Heart right ventricle (tissue), 16 donors: Measurements from ENCODE around the gene MRGPRX2. TPM values are rescaled to one million over a fixed set of nuclear protein-coding genes. Genes with fewer than 3 reads are reported as not detected.

ENCODE experiments used
- ATAC-seq, 8 donors: fragments of 200-7000 bp; cut with Tn5 transposase; one replicate each; pipeline ENCODE4 v1.9.1; 2020; ENCODE audit warnings: mild to moderate bottlenecking in 8 of 8, moderate library complexity in 8 of 8, moderate number of reproducible peaks in 1 of 8
- DNase-seq, 2 donors: peaks; one replicate each; pipeline ENCODE4 v3.0.0-alpha.2; 2020
- H3K27ac ChIP-seq, 10 donors: fragments of 200-600 bp; sonication (generic) in 2 of 10; one replicate each; pipeline versions ENCODE4 v1.5.0 to v1.8.0; 2020 to 2022; ENCODE audit warnings: mild to moderate bottlenecking in 3 of 10
- H3K27me3 ChIP-seq, 7 donors: fragments of 200-600 bp; one replicate each; pipeline ENCODE4 v1.8.0; 2021 to 2022; ENCODE audit warnings: mild to moderate bottlenecking in 2 of 7
- H3K36me3 ChIP-seq, 9 donors: fragments of 200-600 bp; sonication (generic) in 1 of 9; one replicate each; pipeline versions ENCODE4 v1.5.0 to v1.8.0; 2020 to 2022; ENCODE audit warnings: mild to moderate bottlenecking in 2 of 9
- H3K4me1 ChIP-seq, 9 donors: fragments of 200-600 bp; sonication (generic) in 1 of 9; one replicate each; pipeline versions ENCODE4 v1.5.0 to v1.8.0; 2020 to 2022; ENCODE audit warnings: mild to moderate bottlenecking in 4 of 9
- H3K4me3 ChIP-seq, 10 donors: fragments of 200-600 bp; sonication (generic) in 2 of 10; one replicate each; pipeline versions ENCODE4 v1.5.0 to v1.8.0; 2020 to 2022; ENCODE audit warnings: mild to moderate bottlenecking in 7 of 10, moderate library complexity in 2 of 10
- H3K9me3 ChIP-seq, 11 donors: fragments of 200-600 bp in 10 of 11; sonication (generic) in 2 of 11; one replicate each; pipeline versions ENCODE4 v1.5.0 to v1.8.0; 2013 to 2022; ENCODE audit warnings: mild to moderate bottlenecking in 2 of 11, control low read depth in 1 of 11, moderate library complexity in 1 of 11
- CTCF ChIP-seq, 9 donors: fragments of 200-600 bp; sonication (generic) in 2 of 9; IDR thresholded peaks; one replicate each; pipeline versions ENCODE4 v1.5.0 to v1.8.0; 2021 to 2022; ENCODE audit warnings: antibody characterized with exemption in 9 of 9, mild to moderate bottlenecking in 5 of 9, moderate library complexity in 1 of 9
- WGBS, 2 donors: extraction: QIAGEN DNeasy Blood & Tissue Kit; methylation state at CpG; one replicate each; pipeline ENCODE4 v1.1.7; 2013; ENCODE audit warnings: inconsistent platforms in 1 of 2; 5-methylcytosine and 5-hydroxymethylcytosine counted together
- intact Hi-C, 10 donors: fragments of 100-400 bp; cut with DNase I; formaldehyde crosslinking; loops; one replicate each; pipeline versions ENCODE4 v1.11.1 to v1.14.2; 2022
- polyA plus RNA-seq, 2 donors: library from polyadenylated mRNA; stranded (reverse); fragments of 200-250 nt; gene quantifications; one replicate each; pipeline ENCODE4 v1.2.3, GENCODE V29; 2013
- total RNA-seq, 10 donors: library from RNA; stranded (reverse); fragmentation: NEBNext Ultra II Directional in 3 of 10; extraction: Animal tissue kit (Norgen Biotek cat#: 25700) in 3 of 10; gene quantifications; one replicate each; pipeline versions ENCODE4 v1.2.1 to v1.2.4, GENCODE V29; 2021 to 2023
- donor health status: Arrhythmogenic right ventricular cardiomyopathy.
- donor health status: ischemic (EF 13 %, LVEDD 7.1; RV severe dilation, severe dysfunction).
- donor health status: healthy with polysubstance abuse.
- donor health status: DM: no; HTN: yes; CAD: no.
- donor health status: DM: no; HTN: no; CAD: no.
- donor health status: ischemic (EF 25% LVEDD 6.9; RV normal size, moderate dysfunction).
- donor health status: ischemic (EF 25% LVEDD 5.7; RV mildly dilated, moderate dysfunction).
- donor health status: healthy.
- donor health status: DM: yes; HTN: yes; CAD: no.
- donor health status: Ischemic cardiomyopathy.
- donor health status: ischemic (EF 35%, LVEDD 5.7; RV mildly dilated, moderate dysfunction).
- donor health status: nonischemic (EF 11% LVEDD 7.7; RV severe dilation, severe dysfunction).
- donor health status: DM: yes; HTN: yes; CAD: no.
- donor health status: PGD.
- donor health status: ischemic (EF 29% LVEDD 5.4; RV normal size, mild dysfunction).
- donor health status: nonischemic (EF 23%, LVEDD 6.1; RV moderate dilation, normal function).

MRGPRX2 gene
- total and polyA plus RNA-seq, 12 donors: 0.15 TPM; not detected in 11

- intact Hi-C loops: no loop called here
Measured at GRCh38 chr11:19102521-19102900, 42.0 kb upstream of the MRGPRX2 start.

GRCh38 chr11:19101796-19102520 lies 41.4 kb upstream of the MRGPRX2 start:
- no peaks in the 10 kb centered on the region for H3K36me3 ChIP-seq
- no peak for TF ChIP-seq CTCF (IDR thresholded peaks at IDR 0.05)
- ATAC-seq (no peak), DNase-seq (no peak)
- H3K4me3 ChIP-seq: no peak overlapping the region
- peaks cover 0 to 4% (median 0%) of the 10 kb centered on the region in 7 donors for H3K27me3 ChIP-seq
- no peak overlapping the region for H3K27ac ChIP-seq
- WGBS, 2 donors: 71 to 81% methylated on average over 4 of the region's 4 CpGs
- peaks cover 0 to 4% (median 0%) of the 10 kb centered on the region in 9 donors for H3K4me1 ChIP-seq
- intact Hi-C loops: no loop called here
- peaks cover 0 to 8% (median 0%) of the 10 kb centered on the region in 11 donors for H3K9me3 ChIP-seq

More at GRCh38 chr11:19102521-19102900, 42.0 kb upstream of the MRGPRX2 start:
- Histone ChIP-seq H3K4me1 (peaks cover 0 to 4% (median 0%) of the 10 kb centered on the region in 9 donors), H3K9me3 (peaks cover 0 to 8% (median 0%) of the 10 kb centered on the region in 11 donors), H3K27ac (no peak overlapping the region), H3K4me3 (no peak overlapping the region), H3K27me3 (peaks cover 0 to 4% (median 0%) of the 10 kb centered on the region in 7 donors), H3K36me3 (no peaks in the 10 kb centered on the region)
- ATAC-seq (no peak), DNase-seq (no peak)
- no peak for TF ChIP-seq CTCF (IDR thresholded peaks at IDR 0.05)
- WGBS, 2 donors: 59 to 68% methylated on average over 1 of the region's 1 CpG

GRCh38 chr11:19100885-19101284 lies 40.4 kb upstream of the MRGPRX2 start:
- Histone ChIP-seq H3K27ac (no peak overlapping the region), H3K4me3 (no peak overlapping the region), H3K36me3 (no peaks in the 10 kb centered on the region), H3K4me1 (peaks cover 0 to 4% (median 0%) of the 10 kb centered on the region in 9 donors), H3K27me3 (peaks cover 0 to 7% (median 0%) of the 10 kb centered on the region in 7 donors), H3K9me3 (peaks cover 0 to 8% (median 0%) of the 10 kb centered on the region in 11 donors)
- no peak for TF ChIP-seq CTCF (IDR thresholded peaks at IDR 0.05)
- intact Hi-C loops: no loop called here
- ATAC-seq (no peak), DNase-seq (no peak)
- 83 to 88% methylated on average over 4 of the region's 4 CpGs for WGBS, 2 donors

- Histone ChIP-seq H3K27ac (no peak overlapping the region), H3K27me3 (peaks cover 0 to 13% (median 0%) of the 10 kb centered on the region in 7 donors), H3K4me1 (no peaks in the 10 kb centered on the region), H3K4me3 (no peak overlapping the region), H3K9me3 (peaks cover 0 to 8% (median 0%) of the 10 kb centered on the region in 11 donors), H3K36me3 (no peaks in the 10 kb centered on the region)
- no peak for DNase-seq
- intact Hi-C loops: no loop called here
- ATAC-seq: no peak
- TF ChIP-seq CTCF (IDR thresholded peaks at IDR 0.05): no peak
- WGBS, 2 donors: 75 to 89% methylated on average over 3 of the region's 3 CpGs
Measured at GRCh38 chr11:19099093-19099492, 38.6 kb upstream of the MRGPRX2 start.
